K562 (cell line): ENCODE data around the gene PFKFB2. TPM values are rescaled to one million over a fixed set of nuclear protein-coding genes. Genes with fewer than 3 reads are reported as not detected.

Source experiments
- ATAC-seq: fragments of 200-7000 bp; cut with Tn5 transposase; 3 replicates; pipeline ENCODE4 v1.9.1; 2020; ENCODE audit warnings: moderate library complexity
- BruUV-seq: library from RNA; stranded (reverse); fragments of 400-500 nt; replicated peaks from 2 replicates; lab custom pipeline; 2021; lab: Mats Ljungman, UMichigan
- CTCF ChIA-PET: fragments of 300-600 bp; formaldehyde crosslinking; extraction: SDS; loops from one replicate; lab custom pipeline; 2021; ENCODE audit warnings: low intra/inter-chr PET ratio; lab: Yijun Ruan, JAX
- POLR2A ChIA-PET: fragments of 300-600, 350-650 bp; sonication (Branson Sonifier 250); formaldehyde crosslinking; extraction: SDS; loops from one replicate; lab custom pipeline; 2021; ENCODE audit warnings: antibody characterized with exemption, inconsistent platforms; lab: Yijun Ruan, JAX
- DNase-seq, 4 experiments: peaks; one replicate each; pipeline versions ENCODE4 v3.0.0 to v3.0.0-alpha.2; 2011 to 2018; ENCODE audit warnings: low spot score in 3 of 4, mixed read lengths in 3 of 4; ENCODE audit errors: extremely low read depth in 1 of 4
- FAIRE-seq: peaks from 2 replicates; lab custom pipeline; 2011; peaks lifted over from hg19 to GRCh38; lab: Jason Lieb, UNC
- H2AFZ ChIP-seq: 2 replicates; pipeline ENCODE4 v1.6.0; 2011; ENCODE audit warnings: low read depth, low read length, control low read depth, inconsistent platforms
- H3K27ac ChIP-seq: fragments of 200-600 bp; 3 replicates; pipeline ENCODE4 v1.8.0; 2011; ENCODE audit warnings: low read depth, mild to moderate bottlenecking, control low read depth, inconsistent platforms, low read length, moderate library complexity, mixed read lengths; ENCODE audit errors: extremely low read depth
- H3K27me3 ChIP-seq, 2 experiments: fragments of 300-600 bp in 1 of 2; 2 replicates in 1 of 2; 3 replicates in 1 of 2; pipeline versions ENCODE4 v1.6.0 to v1.8.0; 2011; ENCODE audit warnings: inconsistent platforms in 2 of 2, low read length in 2 of 2, mild to moderate bottlenecking in 1 of 2, mixed read lengths in 1 of 2, moderate library complexity in 1 of 2; ENCODE audit not compliant: control insufficient read depth in 2 of 2, insufficient read depth in 2 of 2
- H3K36me3 ChIP-seq: fragments of 300-600 bp; 3 replicates; pipeline ENCODE4 v1.8.0; 2011; ENCODE audit warnings: mild to moderate bottlenecking, low read length, inconsistent platforms; ENCODE audit not compliant: control insufficient read depth, insufficient read depth
- H3K4me1 ChIP-seq, 2 experiments: fragments of 200-600 bp in 1 of 2; replicated peaks in 1 of 2; 2 replicates in 1 of 2; 3 replicates in 1 of 2; pipeline versions ENCODE4 v1.5.1 to v1.8.0; 2011; ENCODE audit warnings: inconsistent platforms in 2 of 2, low read length in 2 of 2, mild to moderate bottlenecking in 1 of 2, mixed read lengths in 1 of 2, moderate library complexity in 1 of 2; ENCODE audit not compliant: control insufficient read depth in 2 of 2, insufficient read depth in 2 of 2
- H3K4me2 ChIP-seq: 2 replicates; pipeline ENCODE4 v1.6.1; 2011; ENCODE audit warnings: low read length, control low read depth, inconsistent platforms, mixed read lengths; ENCODE audit not compliant: insufficient read depth
- H3K4me3 ChIP-seq: fragments of 200-600 bp; sonication (generic), shearing (Covaris generic); 2 replicates; pipeline ENCODE4 v1.5.1; 2016; ENCODE audit warnings: control low read depth, inconsistent platforms
- H3K79me2 ChIP-seq: fragments of 200-600 bp; 3 replicates; pipeline ENCODE4 v1.8.0; 2011; ENCODE audit warnings: low read length, inconsistent platforms; ENCODE audit not compliant: control insufficient read depth, insufficient read depth
- H3K9ac ChIP-seq, 2 experiments: 2 replicates each; pipeline versions ENCODE4 v1.6.0 to v1.6.1; 2011; ENCODE audit warnings: low read depth in 2 of 2, low read length in 2 of 2, control low read depth in 1 of 2, inconsistent platforms in 1 of 2, mild to moderate bottlenecking in 1 of 2, mixed read lengths in 1 of 2; ENCODE audit not compliant: insufficient read depth in 1 of 2
- H3K9me1 ChIP-seq: one replicate; pipeline ENCODE4 v1.6.0; 2011; ENCODE audit warnings: inconsistent platforms, mild to moderate bottlenecking, low read length, moderate library complexity; ENCODE audit not compliant: control insufficient read depth, insufficient read depth
- H3K9me3 ChIP-seq: replicated peaks from 2 replicates; pipeline ENCODE4 v1.5.1; 2011; ENCODE audit warnings: low read depth, low read length, inconsistent platforms; ENCODE audit not compliant: control insufficient read depth, insufficient read depth
- H4K20me1 ChIP-seq: replicated peaks from 2 replicates; pipeline ENCODE4 v1.6.1; 2011; ENCODE audit warnings: low read length, inconsistent platforms, mixed read lengths; ENCODE audit not compliant: control insufficient read depth, insufficient read depth
- LARP7 ChIP-seq: fragments of 450-650 bp; IDR thresholded peaks from 2 replicates; pipeline ENCODE4 v1.6.1; 2016
- MGA ChIP-seq: fragments of 450-650 bp; IDR thresholded peaks from 2 replicates; pipeline ENCODE4 v1.6.1; 2016; ENCODE audit warnings: mild to moderate bottlenecking, moderate library complexity
- PCBP2 ChIP-seq: fragments of 200-400 bp; formaldehyde crosslinking; IDR thresholded peaks from 2 replicates; pipeline ENCODE4 v1.6.1; 2018; ENCODE audit warnings: low read length, low read depth, mild to moderate bottlenecking, moderate library complexity; ENCODE audit not compliant: poor library complexity, severe bottlenecking
- SPI1 ChIP-seq: IDR thresholded peaks from 2 replicates; pipeline ENCODE4 v1.6.1; 2011; ENCODE audit warnings: low read depth, low read length, control low read depth, borderline replicate concordance
- TAF15 ChIP-seq: fragments of 200-400 bp; formaldehyde crosslinking; IDR thresholded peaks from 2 replicates; pipeline ENCODE4 v1.6.1; 2017; ENCODE audit warnings: mild to moderate bottlenecking, low read depth, low read length, moderate library complexity
- TAF7 ChIP-seq: fragments of 450-650 bp; IDR thresholded peaks from 2 replicates; pipeline ENCODE4 v1.6.1; 2016; ENCODE audit warnings: missing genetic modification characterization, missing compliant biosample characterization
- VEZF1 ChIP-seq: fragments of 200-800 bp; sonication (Bioruptor generic); IDR thresholded peaks from 2 replicates; pipeline ENCODE4 v1.6.1; 2017; ENCODE audit warnings: missing genetic modification characterization, missing compliant biosample characterization
- ZKSCAN8 ChIP-seq: fragments of 200-800 bp; sonication (Bioruptor generic); IDR thresholded peaks from 2 replicates; pipeline ENCODE4 v1.6.1; 2016; ENCODE audit warnings: missing genetic modification characterization, missing compliant biosample characterization
- ZNF668 ChIP-seq: fragments of 250-450 bp; sonication (Bioruptor Pico); IDR thresholded peaks from 2 replicates; pipeline ENCODE4 v1.8.0; 2022; ENCODE audit warnings: mild to moderate bottlenecking, inconsistent platforms
- WGBS: fragments of 100-300 bp; shearing (Covaris generic); methylation state at CpG from one replicate; pipeline ENCODE4 v1.1.6; 2016; ENCODE audit warnings: low coverage, mixed read lengths; ENCODE audit not compliant: insufficient coverage; ENCODE audit errors: missing lambda C conversion rate; 5-methylcytosine and 5-hydroxymethylcytosine counted together
- in situ Hi-C: fragments of 300-500 bp; cut with MboI; formaldehyde crosslinking; loops from 4 replicates; pipeline ENCODE4 v1.15.0; 2018; ENCODE audit warnings: inconsistent platforms, mixed read lengths
- intact Hi-C: fragments of 100-400 bp; cut with micrococcal nuclease; formaldehyde crosslinking; loops from 2 replicates; pipeline ENCODE4 v1.14.2; 2022
- polyA plus RNA-seq, 8 experiments: library from polyadenylated mRNA; depleted of rRNA in 4 of 8; stranded (reverse) in 5 of 8; unstranded in 3 of 8; fragments of >200 nt; fragmentation: Nextera tagmentation in 2 of 8; fragmentation: Illumina TruSeq in 1 of 8; extraction: Ambion mirVana in 2 of 8; extraction: Trizol in 1 of 8; gene quantifications; 2 replicates each; pipeline versions ENCODE4 v1.2.1 to v1.2.3, GENCODE V29; 2011 to 2014; ENCODE audit warnings: inconsistent platforms in 1 of 8, missing spikeins in 1 of 8
- total RNA-seq, 7 experiments: library from RNA; depleted of rRNA in 6 of 7; stranded (reverse); fragments of >200 nt in 6 of 7; fragmentation: Illumina TruSeq in 2 of 7; extraction: Trizol in 2 of 7; gene quantifications; 2 replicates each; pipeline versions ENCODE4 v1.2.1 to v1.2.3, GENCODE V29; 2011 to 2021; ENCODE audit warnings: low replicate concordance in 1 of 7

The PFKFB2 gene
- total and polyA plus RNA-seq, 9 of the 15 experiments (the other 6 are each of a cell fraction or from before 2014, with no cell fraction given): 6.9 to 26.0 (median 16.4) TPM

- H3K4me3 ChIP-seq: peak overlapping the region; percentile 1; the same call in 1 of the 2 replicates
- 0% methylated on average over 4 of the region's 4 CpGs for WGBS
- H3K9me3 ChIP-seq: no peaks in the 10 kb centered on the region
- H2AFZ ChIP-seq: peak overlapping the region; percentile 67
- peaks cover 8% of the 10 kb centered on the region for H3K9me1 ChIP-seq
- no peaks in the 10 kb centered on the region for H3K27me3 ChIP-seq
- in situ Hi-C loops: no loop called here
- H3K79me2 ChIP-seq: peaks cover 12% of the 10 kb centered on the region; the same call in 2 of the 3 replicates
- peak overlapping the region; percentile 71 for H3K4me2 ChIP-seq
- intact Hi-C loops: loop anchor here (2.0 to 5.0 kb wide), 3 partner anchors 56 to 727 kb away; partner anchors contain the start of gene CD55
- FAIRE-seq (no peak), DNase-seq (peak in 1 of 4 experiments; percentile 52), ATAC-seq (peak; percentile 1; the same call in 2 of the 3 replicates)
- H3K27ac ChIP-seq: peak overlapping the region; percentile 87
- no peaks in the 10 kb centered on the region for H4K20me1 ChIP-seq
- BruUV-seq: no TSS peak
- H3K9ac ChIP-seq: peak overlapping the region; percentile 27 to 55; a peak in 3 of 4 replicates
- POLR2A ChIA-PET: interaction anchor here (0.7 to 8.6 kb wide), 7 partner anchors 10 to 348 kb away, joined by 3 to 97 read pairs (median 11); partner anchors contain the start of genes C1orf116, PFKFB2 and YOD1
- peaks cover 75 to 89% of the 10 kb centered on the region in 2 experiments for H3K4me1 ChIP-seq
- CTCF ChIA-PET: interaction anchor here (0.9 kb wide), 1 partner anchor 58 kb away, joined by 3 read pairs; no protein-coding TSS in a partner anchor
- peaks cover 7% of the 10 kb centered on the region; the same call in 2 of the 3 replicates for H3K36me3 ChIP-seq
- TF ChIP-seq LARP7: 0 out of 2 replicates have a peak, but pooled peaks have one; percentile 11
- TF ChIP-seq MGA: 0 out of 2 replicates have a peak, but pooled peaks have one; percentile 12
- 0 out of 2 replicates have a peak, but pooled peaks have one; percentile 16 for TF ChIP-seq TAF7 (tag)
- no peak for TF ChIP-seq VEZF1 (CRISPR knock-in tag)
- TF ChIP-seq ZNF668 (CRISPR knock-in tag): 0 out of 2 replicates have a peak, but pooled peaks have one; percentile 23
- TF ChIP-seq SPI1: peak; percentile 70
- TF ChIP-seq ZKSCAN8 (CRISPR knock-in tag): peak; percentile 54; the same call in 1 of the 2 replicates
- TF ChIP-seq TAF15: no peak
- TF ChIP-seq PCBP2: no peak
Measured at GRCh38 chr1:207020709-207021107, 32.4 kb upstream of the PFKFB2 start.
